ENCODE results near the gene UGT1A7. TPM values are rescaled to one million over a fixed set of nuclear protein-coding genes. Genes with fewer than 3 reads are reported as not detected.

UGT1A7 gene
- total RNA-seq, 1 donor from 2014 or later, result 0.12 TPM

GRCh38 chr2:233794128-233794658, 112.5 kb downstream of the UGT1A7 start:
- H3K27ac Mint-ChIP-seq (ENCODE audit: unreplicated experiment), result no peak overlapping the region
- no peak for TF ChIP-seq CTCF (IDR thresholded peaks at IDR 0.05)
- H3K9me3 Mint-ChIP-seq (ENCODE audit: low read depth), result no peaks in the 10 kb centered on the region
- peaks cover 9% of the 10 kb centered on the region for H3K27me3 Mint-ChIP-seq (ENCODE audit: low read depth)
- peak; percentile 86 for DNase-seq (ENCODE audit: low spot score)
- no peaks in the 10 kb centered on the region for H3K4me1 Mint-ChIP-seq (ENCODE audit: low read depth)
- no peak overlapping the region for H3K4me3 Mint-ChIP-seq (ENCODE audit: unreplicated experiment)
- no peaks in the 10 kb centered on the region for H3K36me3 Mint-ChIP-seq (ENCODE audit: low read depth)

GRCh38 chr2:233795735-233796171, 114.1 kb downstream of the UGT1A7 start:
- Mint-ChIP-seq H3K4me1 (ENCODE audit: low read depth) (no peaks in the 10 kb centered on the region), H3K27me3 (ENCODE audit: low read depth) (peaks cover 7% of the 10 kb centered on the region), H3K27ac (ENCODE audit: unreplicated experiment) (no peak overlapping the region), H3K9me3 (ENCODE audit: low read depth) (peaks cover 5% of the 10 kb centered on the region), H3K36me3 (ENCODE audit: low read depth) (peaks cover 2% of the 10 kb centered on the region), H3K4me3 (ENCODE audit: unreplicated experiment) (no peak overlapping the region)
- DNase-seq (ENCODE audit: low spot score), result peak; percentile 82
- TF ChIP-seq CTCF (IDR thresholded peaks at IDR 0.05), result no peak

GRCh38 chr2:233796254-233796653, 114.6 kb downstream of the UGT1A7 start:
- DNase-seq (ENCODE audit: low spot score), result no peak
- H3K36me3 Mint-ChIP-seq (ENCODE audit: low read depth), result peaks cover 2% of the 10 kb centered on the region
- H3K4me1 Mint-ChIP-seq (ENCODE audit: low read depth), result peaks cover 3% of the 10 kb centered on the region
- peaks cover 5% of the 10 kb centered on the region for H3K9me3 Mint-ChIP-seq (ENCODE audit: low read depth)
- no peak overlapping the region for H3K27ac Mint-ChIP-seq (ENCODE audit: unreplicated experiment)
- no peak for TF ChIP-seq CTCF (IDR thresholded peaks at IDR 0.05)
- H3K4me3 Mint-ChIP-seq (ENCODE audit: unreplicated experiment), result no peak overlapping the region
- peaks cover 5% of the 10 kb centered on the region for H3K27me3 Mint-ChIP-seq (ENCODE audit: low read depth)

- peaks cover 2% of the 10 kb centered on the region for H3K36me3 Mint-ChIP-seq (ENCODE audit: low read depth)
- H3K4me1 Mint-ChIP-seq (ENCODE audit: low read depth), result peaks cover 4% of the 10 kb centered on the region
- peaks cover 11% of the 10 kb centered on the region for H3K27me3 Mint-ChIP-seq (ENCODE audit: low read depth)
- no peak for DNase-seq (ENCODE audit: low spot score)
- no peak for TF ChIP-seq CTCF (IDR thresholded peaks at IDR 0.05)
- H3K4me3 Mint-ChIP-seq (ENCODE audit: unreplicated experiment), result no peak overlapping the region
- H3K9me3 Mint-ChIP-seq (ENCODE audit: low read depth), result peaks cover 5% of the 10 kb centered on the region
- no peak overlapping the region for H3K27ac Mint-ChIP-seq (ENCODE audit: unreplicated experiment)
Observed at GRCh38 chr2:233798335-233799086, 116.8 kb downstream of the UGT1A7 start.

GRCh38 chr2:233799087-233799665, 117.5 kb downstream of the UGT1A7 start:
- Mint-ChIP-seq H3K4me1 (ENCODE audit: low read depth) (peaks cover 4% of the 10 kb centered on the region), H3K27me3 (ENCODE audit: low read depth) (peaks cover 12% of the 10 kb centered on the region), H3K36me3 (ENCODE audit: low read depth) (peaks cover 2% of the 10 kb centered on the region), H3K4me3 (ENCODE audit: unreplicated experiment) (no peak overlapping the region), H3K9me3 (ENCODE audit: low read depth) (peaks cover 5% of the 10 kb centered on the region), H3K27ac (ENCODE audit: unreplicated experiment) (no peak overlapping the region)
- DNase-seq (ENCODE audit: low spot score), result no peak
- TF ChIP-seq CTCF (IDR thresholded peaks at IDR 0.05), result no peak
